NCI-H1092 treated with DMSO at 0.1 percent for 48 hours (cell line): Measurements from ENCODE around the gene NEIL1.
"Not testable (repeated sequence)": the region's sequence is repeated elsewhere in the genome, so short reads cannot be mapped to it uniquely, and the experiment has no call there.

ENCODE experiments used
- DNase-seq: peaks from one replicate; lab custom pipeline; 2025; lab: John Stamatoyannopoulos, UW

NEIL1 gene

GRCh38 chr15:75333654-75334419 is 13.0 kb upstream of the NEIL1 start:
- DNase-seq = not testable (repeated sequence)

- no peak for DNase-seq
These were observed 11.5 kb upstream of the NEIL1 start for GRCh38 chr15:75335313-75335704.

- DNase-seq = peak; percentile 85
These were observed 11.0 kb upstream of the NEIL1 start, which contains the start of gene COMMD4 for GRCh38 chr15:75335705-75336355. Gene COMMD4 (plus strand): TSS chr15:75336063. CDS start chr15:75336090, 27 bp downstream.

GRCh38 chr15:75338661-75339240 is 8.1 kb upstream of the NEIL1 start:
- DNase-seq = no peak

GRCh38 chr15:75339531-75340240 is 7.2 kb upstream of the NEIL1 start:
- DNase-seq = no peak

GRCh38 chr15:75342221-75342620 is 4.6 kb upstream of the NEIL1 start:
- DNase-seq = no peak

GRCh38 chr15:75343953-75344352 is 2.9 kb upstream of the NEIL1 start:
- DNase-seq = not testable (repeated sequence)

- no peak for DNase-seq
These were observed 589 bp downstream of the NEIL1 start for GRCh38 chr15:75347222-75348033.

GRCh38 chr15:75348034-75348561 is 1.3 kb downstream of the NEIL1 start:
- DNase-seq = no peak

- no peak for DNase-seq
These were observed 1.9 kb downstream of the NEIL1 start for GRCh38 chr15:75348562-75349350.

- not testable (repeated sequence) for DNase-seq
These were observed 2.5 kb downstream of the NEIL1 start for GRCh38 chr15:75349351-75349669.

GRCh38 chr15:75349851-75350588 is 3.2 kb downstream of the NEIL1 start:
- no peak for DNase-seq

- DNase-seq = no peak
These were observed 3.9 kb downstream of the NEIL1 start for GRCh38 chr15:75350601-75351361.

- no peak for DNase-seq
These were observed 5.6 kb downstream of the NEIL1 start for GRCh38 chr15:75352186-75353080.

- DNase-seq = no peak
These were observed 6.8 kb downstream of the NEIL1 start for GRCh38 chr15:75353604-75354003.

- DNase-seq = no peak
These were observed 7.6 kb downstream of the NEIL1 start for GRCh38 chr15:75354454-75354853.

GRCh38 chr15:75355369-75355768 is 8.5 kb downstream of the NEIL1 start:
- DNase-seq = no peak

- no peak for DNase-seq
These were observed 9.2 kb downstream of the NEIL1 start for GRCh38 chr15:75356006-75356405.
